ENCODE data around the gene CELSR1.
"Not testable (repeated sequence)": the region's sequence is repeated elsewhere in the genome, so short reads cannot be mapped to it uniquely, and the experiment has no call there.

Gene CELSR1

GRCh38 chr22:46319319-46319718, 218.1 kb downstream of the CELSR1 start:
- no peak for DNase-seq (ENCODE audit: low read depth, low spot score)

GRCh38 chr22:46318576-46318975, 218.8 kb downstream of the CELSR1 start:
- no peak for DNase-seq (ENCODE audit: low read depth, low spot score)
- H3K27ac ChIP-seq = no peak overlapping the region

More at GRCh38 chr22:46319319-46319718, 218.1 kb downstream of the CELSR1 start:
- no peak overlapping the region for H3K27ac ChIP-seq

- H3K27ac ChIP-seq = no peak overlapping the region
- DNase-seq (ENCODE audit: low read depth, low spot score) = no peak
These were observed 219.8 kb downstream of the CELSR1 start for GRCh38 chr22:46317646-46318045.

- H3K27ac ChIP-seq = no peak overlapping the region
- no peak for DNase-seq (ENCODE audit: low read depth, low spot score)
These were observed 221.4 kb downstream of the CELSR1 start for GRCh38 chr22:46315976-46316375.

- DNase-seq (ENCODE audit: low read depth, low spot score); H3K27ac ChIP-seq: not testable (repeated sequence)
These were observed 224.6 kb downstream of the CELSR1 start for GRCh38 chr22:46312848-46313247.

GRCh38 chr22:46312056-46312455, 225.4 kb downstream of the CELSR1 start:
- H3K27ac ChIP-seq = no peak overlapping the region
- no peak for DNase-seq (ENCODE audit: low read depth, low spot score)
